Muscle layer of colon (tissue), 2 donors: ENCODE measurements around the gene BSCL2.
"Not testable (repeated sequence)": the region's sequence is repeated elsewhere in the genome, so short reads cannot be mapped to it uniquely, and the experiment has no call there.

Source experiments
- H3K27ac ChIP-seq: one replicate; pipeline ENCODE4 v1.7.0; 2013; ENCODE audit warnings: low read depth, mild to moderate bottlenecking, low read length, moderate library complexity
- H3K27me3 ChIP-seq, 2 donors: one replicate each; pipeline ENCODE4 v1.7.0; 2013; ENCODE audit warnings: low read length in 2 of 2, mild to moderate bottlenecking in 2 of 2; ENCODE audit not compliant: insufficient read depth in 2 of 2, control insufficient read depth in 1 of 2
- H3K36me3 ChIP-seq: one replicate; pipeline ENCODE4 v1.7.0; 2013; ENCODE audit warnings: mild to moderate bottlenecking, low read length; ENCODE audit not compliant: insufficient read depth
- H3K4me1 ChIP-seq: one replicate; pipeline ENCODE4 v1.7.0; 2013; ENCODE audit warnings: mild to moderate bottlenecking, low read length; ENCODE audit not compliant: insufficient read depth
- H3K4me3 ChIP-seq, 2 donors: one replicate each; pipeline ENCODE4 v1.7.0; 2013; ENCODE audit warnings: low read length in 2 of 2, low read depth in 1 of 2, mild to moderate bottlenecking in 1 of 2, moderate library complexity in 1 of 2
- H3K9ac ChIP-seq: one replicate; pipeline ENCODE4 v1.7.0; 2013; ENCODE audit warnings: low read length
- H3K9me3 ChIP-seq: one replicate; pipeline ENCODE4 v1.7.0; 2013; ENCODE audit warnings: mild to moderate bottlenecking, low read length
- donor health status: abdominal sarcoma.
- donor health status: Adenocarcinoma of cecum.

BSCL2 gene

DNA sequence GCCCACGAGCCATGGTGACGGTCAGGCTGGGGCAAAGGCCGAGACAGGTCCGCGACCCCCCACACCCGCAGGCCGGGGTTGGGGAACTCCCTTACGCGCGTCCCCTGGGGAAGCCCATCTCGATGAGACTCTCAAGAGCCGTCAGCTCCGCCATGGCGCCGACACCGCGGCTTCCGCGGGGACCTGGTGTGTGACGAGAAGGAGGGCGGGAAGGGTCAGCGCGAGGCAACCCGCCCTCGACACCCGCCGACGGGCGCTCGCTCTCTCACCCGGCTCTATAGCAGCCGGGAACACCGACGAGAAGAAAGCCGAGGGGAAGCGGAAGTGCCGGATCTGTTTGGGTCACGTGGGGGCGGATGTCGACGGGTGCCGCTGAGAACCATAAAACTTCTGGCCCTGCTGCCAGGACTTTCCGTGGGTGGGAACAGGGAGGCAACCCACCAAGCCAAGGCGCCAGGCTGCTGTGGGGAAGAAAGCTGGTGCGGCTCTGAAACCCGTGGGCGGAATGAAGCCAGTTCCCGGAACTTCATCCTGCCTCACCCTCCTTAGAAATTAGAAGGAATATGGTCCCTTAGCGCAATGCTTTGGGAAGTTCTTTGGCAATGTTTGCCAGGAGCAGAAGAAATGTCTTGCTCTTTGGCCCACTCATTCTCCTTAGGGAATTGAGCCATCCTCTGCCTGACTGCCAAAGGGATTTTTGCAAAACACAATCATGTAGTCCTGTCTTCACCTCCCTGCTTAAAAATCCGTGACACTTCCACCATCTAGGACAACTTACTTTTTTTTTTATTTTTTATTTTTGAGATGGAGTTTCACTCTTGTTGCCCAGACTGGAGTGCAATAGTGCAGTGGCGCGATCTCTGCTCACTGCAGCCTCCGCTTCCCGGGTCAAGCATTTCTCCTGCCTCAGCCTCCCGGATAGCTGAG, 28.2 kb downstream of the BSCL2 start, which contains the start of gene UBXN1:
UBXN1 (minus strand) TSS at position 304 of the 927 bp plus-strand sequence; CDS start at position 154, 150 bp downstream.
- Histone ChIP-seq H3K9me3 (no peaks in the 10 kb centered on the region), H3K4me1 (peaks cover 10% of the 10 kb centered on the region)

DNA sequence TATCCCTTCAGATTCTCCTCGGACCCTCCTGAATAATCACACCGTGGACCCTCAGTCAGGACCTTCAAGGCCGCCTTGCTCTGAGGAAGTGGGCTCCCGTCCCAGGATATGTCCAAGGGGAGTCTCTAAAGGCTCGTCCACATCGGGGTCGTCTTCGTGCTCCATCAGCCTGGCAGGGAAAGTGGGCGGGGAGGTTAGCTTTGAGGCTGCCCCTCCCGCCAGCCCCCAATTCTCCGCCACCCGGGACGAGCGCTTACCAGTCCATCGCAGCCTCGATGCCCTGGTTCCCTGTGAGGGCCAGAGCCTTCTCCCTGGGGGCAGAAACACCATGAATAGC, 28.8 kb downstream of the BSCL2 start:
- H3K36me3 ChIP-seq, result peaks cover 17% of the 10 kb centered on the region

More for the DNA sequence above, 28.2 kb downstream of the BSCL2 start, which contains the start of gene UBXN1:
- H3K9ac ChIP-seq, result peak within 1 kb of the TSS; percentile 84
- peak within 1 kb of the TSS; percentile 89 for H3K27ac ChIP-seq
- H3K27me3 ChIP-seq, result no peaks in the 10 kb centered on the region
- H3K4me3 ChIP-seq, result peak within 1 kb of the TSS; percentile 67 to 88
- peaks cover 17% of the 10 kb centered on the region for H3K36me3 ChIP-seq

GRCh38 chr11:62677714-62678113, 29.5 kb downstream of the BSCL2 start:
- no peak overlapping the region for H3K27ac ChIP-seq
- peaks cover 17% of the 10 kb centered on the region for H3K36me3 ChIP-seq
- peak overlapping the region; percentile 84 for H3K9ac ChIP-seq

More for the DNA sequence above, 28.8 kb downstream of the BSCL2 start:
- Histone ChIP-seq H3K4me1 (peaks cover 12% of the 10 kb centered on the region), H3K27me3 (no peaks in the 10 kb centered on the region), H3K4me3 (peak overlapping the region; percentile 67 to 88), H3K9ac (peak overlapping the region; percentile 84), H3K9me3 (no peaks in the 10 kb centered on the region), H3K27ac (peak overlapping the region; percentile 89)

GRCh38 chr11:62677156-62677555, 30.1 kb downstream of the BSCL2 start:
- no peak overlapping the region for H3K27ac ChIP-seq
- H3K4me1 ChIP-seq, result peaks cover 22% of the 10 kb centered on the region
- no peak overlapping the region for H3K4me3 ChIP-seq
- H3K36me3 ChIP-seq, result peaks cover 17% of the 10 kb centered on the region
- H3K9me3 ChIP-seq, result no peaks in the 10 kb centered on the region
- no peaks in the 10 kb centered on the region for H3K27me3 ChIP-seq
- H3K9ac ChIP-seq, result no peak overlapping the region

More at GRCh38 chr11:62677714-62678113, 29.5 kb downstream of the BSCL2 start:
- Histone ChIP-seq H3K4me3 (peak overlapping the region in 1 of 2 donors; percentile 88), H3K27me3 (no peaks in the 10 kb centered on the region), H3K4me1 (peaks cover 19% of the 10 kb centered on the region), H3K9me3 (no peaks in the 10 kb centered on the region)

DNA sequence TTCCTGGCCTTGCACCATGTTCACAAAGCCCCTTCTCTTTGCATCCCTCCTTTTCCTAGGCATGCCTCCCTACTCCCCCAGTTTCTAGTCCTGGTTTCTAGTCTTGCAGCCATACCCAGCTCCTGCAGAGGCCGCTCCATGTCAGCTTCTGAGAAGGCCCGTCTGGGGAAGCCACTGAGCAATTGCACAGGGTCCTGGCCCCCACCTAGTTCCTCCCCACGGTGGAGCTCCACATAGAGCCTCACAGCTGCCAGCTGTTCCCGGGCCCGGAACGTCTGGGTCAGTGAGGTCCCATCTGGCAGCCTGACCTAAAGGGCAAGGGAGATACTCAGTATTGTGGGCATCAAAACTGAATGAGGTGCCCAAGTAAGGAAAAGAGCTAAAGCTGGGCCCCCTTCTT, 30.5 kb downstream of the BSCL2 start:
- Histone ChIP-seq H3K4me1 (peaks cover 22% of the 10 kb centered on the region), H3K27me3 (no peaks in the 10 kb centered on the region), H3K27ac (no peak overlapping the region), H3K4me3 (no peak overlapping the region), H3K9ac (no peak overlapping the region), H3K36me3 (peaks cover 17% of the 10 kb centered on the region), H3K9me3 (no peaks in the 10 kb centered on the region)

DNA sequence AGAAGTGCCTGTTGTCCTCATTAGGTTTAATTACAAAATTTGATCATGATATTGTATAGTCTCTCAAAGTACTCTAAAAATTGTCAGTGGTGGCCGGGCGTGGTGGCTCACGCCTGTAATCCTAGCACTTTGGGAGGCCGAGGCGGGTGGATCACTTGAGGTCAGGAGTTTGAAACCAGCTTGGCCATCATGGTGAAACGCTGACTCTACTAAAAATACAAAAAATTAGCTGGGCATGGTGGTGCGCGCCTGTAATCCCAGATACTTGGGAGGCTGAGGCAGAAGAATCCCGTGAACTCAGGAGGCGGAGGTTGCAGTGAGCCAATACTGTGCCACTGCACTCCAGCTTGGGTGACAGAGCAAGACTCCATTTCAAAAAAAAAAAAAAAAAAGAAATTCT, 31.8 kb downstream of the BSCL2 start:
- Histone ChIP-seq H3K36me3 (peaks cover 17% of the 10 kb centered on the region), H3K4me1 (peaks cover 22% of the 10 kb centered on the region)
- H3K27ac ChIP-seq, H3K9me3 ChIP-seq, H3K4me3 ChIP-seq, H3K27me3 ChIP-seq, H3K9ac ChIP-seq: not testable (repeated sequence)

DNA sequence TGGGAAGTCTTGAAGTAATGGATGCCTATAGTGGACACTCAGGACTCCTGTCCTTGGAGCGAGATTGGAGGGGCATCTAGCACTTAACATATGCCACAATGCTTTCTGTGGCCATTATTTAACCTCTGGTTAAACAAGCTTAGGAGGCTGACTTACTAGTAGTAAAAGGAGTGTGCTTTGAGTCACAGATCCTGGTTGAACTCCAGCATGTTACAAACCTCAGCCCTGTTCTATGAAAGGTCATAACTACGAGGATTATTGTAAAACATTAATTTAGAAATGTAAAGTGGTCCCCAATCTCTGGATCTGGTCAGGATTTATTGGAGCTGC, 34.1 kb downstream of the BSCL2 start:
- Histone ChIP-seq H3K27ac (no peak overlapping the region), H3K9me3 (no peaks in the 10 kb centered on the region), H3K27me3 (no peaks in the 10 kb centered on the region), H3K4me3 (no peak overlapping the region), H3K4me1 (peaks cover 19% of the 10 kb centered on the region), H3K36me3 (peaks cover 17% of the 10 kb centered on the region), H3K9ac (no peak overlapping the region)

- no peaks in the 10 kb centered on the region for H3K9me3 ChIP-seq
- peaks cover 15% of the 10 kb centered on the region for H3K36me3 ChIP-seq
- H3K9ac ChIP-seq, result peak within 1 kb of the TSS; percentile 62
- peak within 1 kb of the TSS; percentile 94 for H3K27ac ChIP-seq
- peaks cover 24% of the 10 kb centered on the region for H3K4me1 ChIP-seq
- H3K4me3 ChIP-seq, result peak within 1 kb of the TSS; percentile 43 to 64
- H3K27me3 ChIP-seq, result no peaks in the 10 kb centered on the region
Measured at GRCh38 chr11:62671608-62672389, 35.4 kb downstream of the BSCL2 start, which contains the start of the genes LBHD1 and UQCC3. LBHD1 (minus strand) TSS chr11:62672267; CDS start chr11:62670031, 2,236 bp downstream. UQCC3 (plus strand) TSS chr11:62671673; CDS start chr11:62671746, 73 bp downstream.

DNA sequence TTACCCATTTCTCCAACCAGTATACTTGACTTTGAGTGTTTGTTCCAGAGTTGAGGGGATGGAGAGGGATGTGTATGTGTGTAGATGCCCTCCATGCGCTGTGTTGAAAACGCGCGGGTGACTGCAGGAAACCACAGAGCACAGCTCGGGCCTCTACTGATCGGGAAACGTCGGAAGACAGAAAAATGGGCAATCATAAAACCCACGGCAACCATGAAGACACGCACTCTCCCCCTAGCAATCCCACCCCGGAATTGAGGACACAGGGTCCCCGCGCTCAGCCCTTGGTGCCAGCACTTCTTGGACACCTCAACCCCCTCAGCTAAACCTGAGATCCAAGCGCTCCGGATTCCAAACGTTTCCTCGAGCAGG, 36.0 kb downstream of the BSCL2 start:
- Histone ChIP-seq H3K36me3 (peaks cover 10% of the 10 kb centered on the region), H3K9me3 (no peaks in the 10 kb centered on the region), H3K27me3 (no peaks in the 10 kb centered on the region), H3K27ac (peak overlapping the region; percentile 94), H3K9ac (peak overlapping the region; percentile 62), H3K4me3 (peak overlapping the region; percentile 43 to 64), H3K4me1 (peaks cover 30% of the 10 kb centered on the region)

GRCh38 chr11:62669420-62670161, 37.6 kb downstream of the BSCL2 start:
- Histone ChIP-seq H3K27ac (no peak overlapping the region), H3K9me3 (no peaks in the 10 kb centered on the region), H3K4me1 (peaks cover 34% of the 10 kb centered on the region), H3K4me3 (no peak overlapping the region), H3K9ac (no peak overlapping the region), H3K36me3 (peaks cover 8% of the 10 kb centered on the region), H3K27me3 (no peaks in the 10 kb centered on the region)

DNA sequence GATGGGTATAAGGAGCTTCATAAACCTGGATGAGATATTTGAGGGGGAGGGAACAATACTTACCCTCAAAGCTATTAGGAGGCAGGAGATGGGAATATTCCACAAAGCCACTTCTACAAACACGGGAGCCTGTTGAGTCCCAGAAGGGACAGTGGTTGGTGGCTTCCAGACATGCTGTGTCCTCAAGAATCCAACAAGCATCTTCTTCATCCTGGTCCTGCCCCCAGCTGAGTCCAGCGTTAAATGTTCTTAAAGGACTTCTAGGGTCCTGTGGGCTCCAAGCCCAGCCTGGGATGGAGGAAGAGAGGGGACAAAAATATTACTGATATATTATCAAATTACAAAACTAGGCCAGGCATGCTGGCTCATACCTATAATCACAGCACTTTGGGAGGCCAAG, 39.8 kb downstream of the BSCL2 start:
- Histone ChIP-seq H3K27me3 (no peaks in the 10 kb centered on the region), H3K4me3 (no peak overlapping the region), H3K4me1 (peaks cover 28% of the 10 kb centered on the region), H3K27ac (no peak overlapping the region), H3K36me3 (peaks cover 16% of the 10 kb centered on the region), H3K9ac (peak overlapping the region; percentile 3), H3K9me3 (no peaks in the 10 kb centered on the region)
